Stomach smooth muscle (tissue), 2 donors: ENCODE results near the gene BRD3.
"Not testable (repeated sequence)": the region's sequence is repeated elsewhere in the genome, so short reads cannot be mapped to it uniquely, and the experiment has no call there.

ENCODE experiments used
- H3K27ac ChIP-seq: one replicate; pipeline ENCODE4 v1.7.0; 2013; ENCODE audit warnings: mild to moderate bottlenecking, low read length, inconsistent platforms
- H3K27me3 ChIP-seq, 2 donors: one replicate each; pipeline ENCODE4 v1.7.0; 2013; ENCODE audit warnings: low read length in 2 of 2; ENCODE audit not compliant: insufficient read depth in 2 of 2, control insufficient read depth in 1 of 2
- H3K36me3 ChIP-seq, 2 donors: one replicate each; pipeline ENCODE4 v1.7.0; 2013; ENCODE audit warnings: low read length in 2 of 2; ENCODE audit not compliant: control insufficient read depth in 2 of 2, insufficient read depth in 2 of 2
- H3K4me1 ChIP-seq: one replicate; pipeline ENCODE4 v1.7.0; 2013; ENCODE audit warnings: low read length; ENCODE audit not compliant: control insufficient read depth, insufficient read depth
- H3K4me3 ChIP-seq, 2 donors: one replicate each; pipeline ENCODE4 v1.7.0; 2013; ENCODE audit warnings: low read length in 2 of 2
- H3K9ac ChIP-seq, 2 donors: one replicate each; pipeline ENCODE4 v1.7.0; 2013; ENCODE audit warnings: low read length in 2 of 2, mild to moderate bottlenecking in 1 of 2
- H3K9me3 ChIP-seq, 2 donors: one replicate each; pipeline ENCODE4 v1.7.0; 2013; ENCODE audit warnings: low read length in 2 of 2; ENCODE audit not compliant: control insufficient read depth in 2 of 2
- donor health status: healthy.
- donor health status: Pancreatic carcinoma.

The BRD3 gene

GRCh38 chr9:133989625-133990365 lies 78.0 kb downstream of the BRD3 start:
- Histone ChIP-seq H3K9me3 (no peaks in the 10 kb centered on the region), H3K36me3 (no peaks in the 10 kb centered on the region), H3K27ac (no peak overlapping the region), H3K4me1 (peaks cover 23% of the 10 kb centered on the region), H3K27me3 (no peaks in the 10 kb centered on the region), H3K9ac (no peak overlapping the region), H3K4me3 (no peak overlapping the region)

- not testable (repeated sequence) for H3K36me3 ChIP-seq, H3K9ac ChIP-seq
- peaks cover 17% of the 10 kb centered on the region for H3K4me1 ChIP-seq
Observed at GRCh38 chr9:133988771-133989170, 79.1 kb downstream of the BRD3 start.

GRCh38 chr9:133987946-133988665 lies 79.7 kb downstream of the BRD3 start:
- H3K4me1 ChIP-seq: peaks cover 11% of the 10 kb centered on the region
- no peaks in the 10 kb centered on the region for H3K9me3 ChIP-seq
- no peaks in the 10 kb centered on the region for H3K36me3 ChIP-seq
- no peak overlapping the region for H3K9ac ChIP-seq
- no peak overlapping the region for H3K27ac ChIP-seq
- H3K4me3 ChIP-seq: no peak overlapping the region
- H3K27me3 ChIP-seq: no peaks in the 10 kb centered on the region

More at GRCh38 chr9:133988771-133989170, 79.1 kb downstream of the BRD3 start:
- not testable (repeated sequence) for H3K9me3 ChIP-seq, H3K27me3 ChIP-seq, H3K4me3 ChIP-seq, H3K27ac ChIP-seq

GRCh38 chr9:133987446-133987788 lies 80.4 kb downstream of the BRD3 start:
- Histone ChIP-seq H3K27me3 (no peaks in the 10 kb centered on the region), H3K36me3 (no peaks in the 10 kb centered on the region), H3K9ac (no peak overlapping the region), H3K9me3 (no peaks in the 10 kb centered on the region), H3K4me1 (peaks cover 10% of the 10 kb centered on the region), H3K4me3 (no peak overlapping the region), H3K27ac (no peak overlapping the region)

GRCh38 chr9:133986774-133987445 lies 80.9 kb downstream of the BRD3 start:
- no peaks in the 10 kb centered on the region for H3K27me3 ChIP-seq
- no peak overlapping the region for H3K4me3 ChIP-seq
- H3K27ac ChIP-seq: no peak overlapping the region
- no peaks in the 10 kb centered on the region for H3K9me3 ChIP-seq
- no peaks in the 10 kb centered on the region for H3K36me3 ChIP-seq
- H3K9ac ChIP-seq: no peak overlapping the region
- peaks cover 10% of the 10 kb centered on the region for H3K4me1 ChIP-seq

- peaks cover 9% of the 10 kb centered on the region for H3K4me1 ChIP-seq
Observed at GRCh38 chr9:133986061-133986460, 81.8 kb downstream of the BRD3 start.

GRCh38 chr9:133982971-133983720 lies 84.7 kb downstream of the BRD3 start:
- H3K27me3 ChIP-seq: peaks cover 0 to 2% of the 10 kb centered on the region in 2 donors
- H3K9me3 ChIP-seq: no peaks in the 10 kb centered on the region
- H3K9ac ChIP-seq: no peak overlapping the region
- no peaks in the 10 kb centered on the region for H3K36me3 ChIP-seq
- H3K4me3 ChIP-seq: no peak overlapping the region
- no peak overlapping the region for H3K27ac ChIP-seq
- H3K4me1 ChIP-seq: peaks cover 16% of the 10 kb centered on the region

More at GRCh38 chr9:133986061-133986460, 81.8 kb downstream of the BRD3 start:
- no peaks in the 10 kb centered on the region for H3K36me3 ChIP-seq
- no peak overlapping the region for H3K27ac ChIP-seq
- no peaks in the 10 kb centered on the region for H3K9me3 ChIP-seq
- no peak overlapping the region for H3K4me3 ChIP-seq
- H3K27me3 ChIP-seq: no peaks in the 10 kb centered on the region
- no peak overlapping the region for H3K9ac ChIP-seq

GRCh38 chr9:133981958-133982681 lies 85.7 kb downstream of the BRD3 start:
- H3K9me3 ChIP-seq: no peaks in the 10 kb centered on the region
- no peak overlapping the region for H3K9ac ChIP-seq
- H3K36me3 ChIP-seq: no peaks in the 10 kb centered on the region
- no peak overlapping the region for H3K27ac ChIP-seq
- peaks cover 16% of the 10 kb centered on the region for H3K4me1 ChIP-seq
- peaks cover 0 to 2% of the 10 kb centered on the region in 2 donors for H3K27me3 ChIP-seq
- no peak overlapping the region for H3K4me3 ChIP-seq

- H3K4me3 ChIP-seq: no peak overlapping the region
- H3K27ac ChIP-seq: no peak overlapping the region
- peaks cover 16% of the 10 kb centered on the region for H3K4me1 ChIP-seq
Observed at GRCh38 chr9:133981589-133981957, 86.3 kb downstream of the BRD3 start.

More at GRCh38 chr9:133981589-133981957, 86.3 kb downstream of the BRD3 start:
- Histone ChIP-seq H3K9me3 (no peaks in the 10 kb centered on the region), H3K9ac (no peak overlapping the region), H3K27me3 (peaks cover 0 to 2% of the 10 kb centered on the region in 2 donors), H3K36me3 (no peaks in the 10 kb centered on the region)
